Iris pigment epithelial cell (primary cell): ENCODE measurements around the gene MYH10.
"Not testable (repeated sequence)": the region's sequence is repeated elsewhere in the genome, so short reads cannot be mapped to it uniquely, and the experiment has no call there.

Experiments
- DNase-seq: peaks from one replicate; pipeline ENCODE4 v3.0.0-alpha.2; 2011; ENCODE audit warnings: low read depth

The MYH10 gene

GRCh38 chr17:8556074-8556473 lies 74.5 kb downstream of the MYH10 start:
- DNase-seq = peak; percentile 36

- DNase-seq = peak; percentile 88
These were observed 75.5 kb downstream of the MYH10 start for GRCh38 chr17:8555062-8555461.

- DNase-seq = peak; percentile 79
These were observed 77.8 kb downstream of the MYH10 start for GRCh38 chr17:8552577-8553320.

DNA sequence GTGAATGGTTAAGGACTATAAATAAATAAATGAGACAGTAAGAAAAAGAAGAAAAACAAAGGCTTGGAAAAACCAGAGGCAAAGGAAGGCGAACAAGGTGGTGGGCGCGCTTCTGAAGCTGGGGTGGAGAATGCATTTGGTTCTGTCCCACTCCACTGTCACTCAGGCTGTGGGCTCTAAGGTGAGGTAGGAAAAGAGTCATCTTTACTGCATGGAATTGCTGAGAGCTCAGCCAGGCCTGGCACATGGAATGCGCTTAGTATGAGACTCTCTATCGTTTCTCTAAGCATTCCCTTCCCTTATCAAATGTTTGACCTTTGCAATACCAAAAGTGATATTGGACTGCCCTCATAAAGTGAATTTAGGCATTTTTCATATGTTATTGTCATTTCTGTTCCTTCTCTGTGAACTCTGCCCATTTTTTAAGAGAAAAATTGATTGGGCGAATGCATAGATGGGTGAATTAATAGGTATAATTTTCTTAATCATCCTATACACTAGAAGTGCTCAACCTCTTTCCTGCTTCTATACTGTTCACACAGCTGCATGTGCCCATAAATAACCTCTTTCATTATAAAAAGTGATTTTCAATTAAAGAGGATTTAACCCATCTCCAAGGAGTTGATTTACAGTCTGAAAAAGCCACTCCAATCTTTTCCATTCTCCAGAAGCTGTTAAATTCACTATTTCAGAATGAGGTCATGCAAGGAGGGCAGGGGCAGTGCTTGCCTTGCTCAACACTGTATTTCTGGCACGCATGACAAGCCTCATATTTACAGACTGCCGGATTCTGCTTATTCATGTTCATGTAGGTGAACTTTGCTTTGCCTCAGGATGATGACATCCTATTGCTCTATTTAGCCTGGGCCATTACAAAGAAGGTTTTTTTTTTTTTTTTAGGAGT lies 87.7 kb downstream of the MYH10 start:
- peak; percentile 98 for DNase-seq

- DNase-seq = not testable (repeated sequence)
These were observed 90.5 kb downstream of the MYH10 start for GRCh38 chr17:8539976-8540375.

DNA sequence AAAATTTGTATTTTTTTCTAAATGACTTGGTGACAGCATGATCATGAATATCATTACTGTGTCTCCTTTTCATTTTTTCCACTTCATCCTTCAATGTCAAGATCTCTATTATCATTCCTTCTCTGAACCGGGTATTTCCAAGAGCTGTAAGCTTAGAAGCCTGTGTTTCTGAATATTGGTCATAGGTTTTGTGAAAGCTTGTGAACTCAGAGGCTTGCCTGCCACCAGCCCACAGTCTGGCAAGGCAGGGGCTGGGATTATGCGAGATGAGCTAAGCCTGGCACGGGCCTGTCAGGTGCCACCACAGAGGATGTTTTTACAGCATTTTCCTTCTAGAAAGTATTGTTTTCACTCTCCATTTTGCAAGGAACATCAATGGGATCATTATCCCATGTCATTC lies 92.8 kb downstream of the MYH10 start:
- DNase-seq = no peak

DNA sequence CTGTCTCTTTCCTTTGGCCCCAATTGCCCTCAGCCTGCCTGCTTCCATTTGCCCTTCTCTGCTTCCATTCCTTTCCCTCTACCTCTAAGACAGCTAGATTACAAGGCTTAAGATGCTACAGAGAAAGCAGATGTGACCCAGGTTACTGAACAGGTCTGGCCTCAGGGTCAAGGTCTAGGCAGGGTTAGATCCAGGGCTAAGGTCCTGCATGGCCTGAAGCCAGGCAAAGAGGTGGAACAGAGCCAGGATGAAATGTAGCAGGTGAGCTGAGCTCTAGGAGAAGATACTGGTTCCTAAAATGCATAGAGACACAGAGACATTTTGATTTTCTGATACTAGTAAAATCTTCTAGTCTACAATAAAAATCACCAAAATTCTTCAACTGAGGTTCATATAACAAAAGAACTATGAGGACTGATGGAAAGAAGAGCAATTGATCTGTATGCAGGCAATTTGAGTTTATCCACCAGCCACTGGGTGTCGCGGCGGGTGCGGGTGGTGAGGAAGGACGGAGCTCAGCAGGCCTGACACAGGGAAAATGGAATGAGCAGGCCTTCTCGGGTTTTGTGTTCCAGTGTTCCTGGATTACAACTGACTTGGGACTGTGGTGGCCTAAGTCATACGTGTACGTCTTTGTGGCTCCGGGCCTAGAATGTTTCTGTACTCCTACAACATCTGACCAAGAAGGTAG lies 95.9 kb downstream of the MYH10 start:
- no peak for DNase-seq

DNA sequence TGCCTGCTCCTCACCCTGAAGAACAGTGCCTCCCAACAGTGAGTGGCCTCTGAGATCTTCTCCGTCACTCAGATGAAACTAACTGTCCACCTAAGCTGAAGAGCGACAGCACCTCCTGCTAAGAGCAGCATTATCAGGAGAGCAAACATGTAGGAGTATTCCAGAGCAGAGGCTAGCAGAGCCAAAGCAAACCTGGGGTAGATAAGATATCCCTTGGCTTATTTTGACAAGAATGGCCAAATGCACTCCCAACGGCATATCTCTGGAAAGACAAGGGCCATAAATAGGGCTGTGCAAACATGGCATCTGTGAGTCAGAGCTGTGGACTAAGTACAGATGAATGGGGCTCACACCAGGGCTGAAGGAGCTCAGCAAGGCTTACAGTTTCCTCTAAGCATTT lies 98.5 kb downstream of the MYH10 start:
- peak; percentile 43 for DNase-seq

DNA sequence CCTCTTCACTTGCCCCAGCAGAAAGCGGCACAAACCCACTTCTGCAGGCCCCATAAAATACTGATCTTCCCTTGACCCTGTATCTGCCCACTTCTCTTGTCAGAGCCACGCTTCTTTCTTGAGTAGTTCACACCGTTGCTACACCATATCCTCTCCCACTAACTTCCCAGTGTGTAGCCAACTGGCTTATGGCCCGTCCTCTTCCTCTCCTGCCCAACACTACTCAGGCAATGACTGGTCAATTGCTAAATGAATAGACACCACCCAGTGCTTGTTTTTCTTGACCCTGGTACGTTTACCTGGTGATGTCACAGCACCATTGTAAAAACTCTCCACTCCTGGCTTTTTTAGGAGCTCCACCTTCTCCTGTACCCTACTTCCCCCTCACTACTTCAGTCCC lies 107.9 kb downstream of the MYH10 start:
- no peak for DNase-seq

- no peak for DNase-seq
These were observed 109.5 kb downstream of the MYH10 start for GRCh38 chr17:8520981-8521380.

- DNase-seq = no peak
These were observed 111.7 kb downstream of the MYH10 start for GRCh38 chr17:8518850-8519249.

DNA sequence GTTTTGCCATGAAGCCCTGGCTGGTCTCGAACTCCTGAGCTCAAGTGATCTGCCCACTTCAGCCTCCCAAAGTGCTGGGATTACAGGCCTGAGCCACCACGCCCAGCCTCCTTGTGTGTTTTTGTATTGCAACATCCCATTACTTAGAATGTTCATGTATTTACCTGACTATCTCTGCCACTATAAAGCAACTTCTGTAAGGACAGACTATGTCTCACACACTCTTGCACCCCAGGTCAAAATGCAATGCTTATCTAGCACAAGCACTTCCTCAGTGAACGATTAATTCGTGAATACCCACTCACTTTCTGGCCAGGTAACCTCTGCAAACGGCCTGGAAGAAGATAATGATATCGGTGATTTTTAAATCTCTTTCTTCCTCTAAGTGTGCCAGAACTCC lies 112.2 kb downstream of the MYH10 start:
- no peak for DNase-seq

DNA sequence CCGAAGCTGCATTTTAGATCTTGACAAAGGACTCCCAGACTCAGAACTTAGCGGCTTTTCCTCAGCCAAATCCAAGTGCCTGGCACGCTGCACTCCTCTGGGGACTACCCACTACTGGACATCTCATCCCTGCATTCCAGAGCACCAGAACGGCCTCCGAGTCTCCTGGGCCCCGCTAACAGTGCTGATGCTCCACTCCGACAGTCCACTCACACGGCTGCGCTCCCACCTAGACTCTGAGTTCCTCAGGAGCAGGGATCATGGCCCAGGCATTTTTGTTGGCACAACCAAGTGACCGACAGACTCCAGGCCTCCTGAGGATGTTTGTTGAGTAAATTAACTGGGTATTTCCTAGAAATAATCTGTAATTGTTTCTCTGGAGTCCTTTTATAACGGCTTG lies 115.7 kb downstream of the MYH10 start:
- no peak for DNase-seq

DNA sequence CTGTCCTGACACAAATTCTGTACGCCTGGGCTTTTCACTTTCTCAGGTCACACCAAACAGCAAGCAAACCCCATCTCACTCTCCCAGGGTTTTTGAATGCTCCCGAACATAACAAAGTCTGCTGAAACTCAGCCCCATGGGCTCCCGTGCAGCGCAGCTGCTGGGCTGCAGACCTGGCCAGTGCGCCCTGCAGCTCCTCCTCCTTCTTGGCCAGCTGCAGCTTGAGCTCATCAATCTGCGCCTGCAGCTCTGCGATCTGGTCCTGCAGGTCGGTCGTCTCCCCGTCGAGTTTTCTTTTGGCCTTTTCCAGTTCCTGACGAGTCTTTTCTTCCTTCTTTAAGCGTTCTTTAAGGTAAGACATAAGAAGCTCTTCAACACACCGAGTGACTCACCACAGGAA lies 124.4 kb downstream of the MYH10 start:
- DNase-seq = no peak

GRCh38 chr17:8504460-8505207 lies 125.9 kb downstream of the MYH10 start:
- no peak for DNase-seq

- DNase-seq = no peak
These were observed 126.7 kb downstream of the MYH10 start for GRCh38 chr17:8503807-8504206.

DNA sequence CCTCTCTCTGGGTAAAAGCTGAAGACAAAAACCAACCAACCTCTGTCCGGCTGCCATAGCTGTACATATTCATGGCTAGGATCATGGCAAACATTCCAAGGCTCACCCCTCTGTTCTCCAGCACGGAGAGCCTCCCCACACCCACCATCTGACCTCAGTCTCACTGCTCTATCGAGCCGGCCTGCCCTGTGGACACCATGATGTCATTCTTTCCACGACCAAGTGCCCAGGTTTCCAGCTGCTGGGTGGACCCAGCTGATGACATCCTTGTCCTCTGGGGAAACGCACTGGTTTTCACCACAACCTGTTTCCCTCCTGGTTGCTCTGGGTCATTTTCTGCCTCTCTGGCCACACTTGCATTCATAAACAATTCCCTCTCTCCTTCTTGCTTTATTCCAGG lies 127.2 kb downstream of the MYH10 start:
- no peak for DNase-seq

GRCh38 chr17:8502126-8502525 lies 128.4 kb downstream of the MYH10 start:
- no peak for DNase-seq

DNA sequence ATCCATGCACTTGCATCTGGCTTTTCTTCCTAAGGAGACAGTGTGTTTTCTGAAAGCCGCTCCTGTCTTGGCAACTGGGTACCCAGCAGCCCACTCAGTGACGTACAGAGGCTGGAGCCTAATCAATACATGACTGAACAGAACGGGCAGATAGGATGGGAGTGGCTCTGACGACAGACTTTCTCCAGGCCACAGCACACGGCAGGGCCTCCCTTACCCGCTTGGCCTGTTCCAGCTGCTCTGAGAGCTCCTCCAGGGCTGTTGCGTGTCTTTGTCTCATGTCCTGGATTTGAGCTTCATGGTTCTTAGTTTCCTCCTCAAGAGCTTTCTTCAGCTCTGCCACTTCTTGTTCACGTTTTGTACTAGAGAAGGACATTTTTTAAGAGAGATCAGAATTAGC lies 129.9 kb downstream of the MYH10 start:
- DNase-seq = no peak

GRCh38 chr17:8499614-8500013 lies 130.9 kb downstream of the MYH10 start:
- DNase-seq = no peak

DNA sequence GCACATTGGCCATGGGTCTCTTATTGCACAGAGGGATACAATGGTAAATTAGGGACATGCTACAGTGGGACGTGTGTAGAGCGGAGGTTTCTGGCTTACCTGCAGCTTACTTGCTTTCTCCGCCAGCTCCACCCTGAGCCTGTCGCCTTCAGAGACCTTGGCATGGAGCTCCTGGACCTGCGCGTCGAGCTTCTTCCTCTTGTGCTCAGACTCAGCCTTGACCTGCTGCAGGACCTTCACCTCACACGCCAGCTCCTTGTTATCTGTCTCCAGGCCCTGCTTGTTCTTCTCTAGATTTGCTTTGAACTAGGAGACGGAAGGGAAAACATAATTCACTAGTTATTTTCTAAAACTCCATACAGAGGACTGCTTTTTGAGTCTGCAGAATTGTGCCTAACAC lies 131.4 kb downstream of the MYH10 start:
- no peak for DNase-seq

- DNase-seq = no peak
These were observed 134.4 kb downstream of the MYH10 start for GRCh38 chr17:8496081-8496480.
